ENCODE results near the gene SH2D3A. TPM values are rescaled to one million over a fixed set of nuclear protein-coding genes. Genes with fewer than 3 reads are reported as not detected.

The SH2D3A gene
- total and polyA plus RNA-seq, 2 donors from 2014 or later, result 12.5 to 35.4 TPM

DNA sequence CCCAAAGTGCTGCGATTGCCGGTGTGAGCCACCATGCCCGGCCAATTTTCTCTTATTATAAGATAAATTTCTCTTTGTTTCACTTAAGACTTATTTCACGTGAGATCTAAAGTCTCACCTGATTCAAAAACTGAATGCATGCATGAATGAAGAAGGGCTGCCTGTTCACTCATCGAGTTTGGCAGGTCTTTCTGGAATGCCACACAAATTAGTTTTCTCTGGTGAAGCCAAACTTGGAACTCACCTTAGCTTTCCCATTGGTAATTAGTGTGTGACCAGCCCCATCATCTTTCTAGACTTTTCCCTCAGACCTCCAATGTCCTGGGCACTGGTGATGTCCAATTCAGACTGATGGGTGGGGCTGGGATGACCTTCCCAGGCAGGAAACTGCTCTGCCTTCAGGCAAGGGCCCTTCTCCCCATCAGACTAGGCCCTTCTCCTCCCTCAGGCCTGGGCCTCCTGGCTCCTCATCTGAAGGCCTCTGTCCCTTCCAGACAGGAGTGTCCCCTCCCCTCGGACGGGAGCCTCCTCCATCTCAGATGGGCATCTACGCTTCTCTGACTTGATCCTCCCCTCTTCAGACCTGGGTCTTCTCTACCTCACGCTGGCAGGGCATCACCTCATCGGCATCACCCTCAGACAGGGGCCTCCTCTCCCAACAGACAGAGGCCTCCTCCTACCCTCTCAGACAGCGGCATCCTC is 61.2 kb downstream of the SH2D3A start:
- peak in 2 of 5 donors; percentile 32 to 41 for DNase-seq
- no peak overlapping the region for H3K27ac ChIP-seq (ENCODE audit: low read depth in 2 of 2, low read length in 2 of 2)
- no peak for FAIRE-seq
- H3K9ac ChIP-seq (ENCODE audit: low read length in 3 of 3), result no peak overlapping the region
- TF ChIP-seq, protein P1, sequence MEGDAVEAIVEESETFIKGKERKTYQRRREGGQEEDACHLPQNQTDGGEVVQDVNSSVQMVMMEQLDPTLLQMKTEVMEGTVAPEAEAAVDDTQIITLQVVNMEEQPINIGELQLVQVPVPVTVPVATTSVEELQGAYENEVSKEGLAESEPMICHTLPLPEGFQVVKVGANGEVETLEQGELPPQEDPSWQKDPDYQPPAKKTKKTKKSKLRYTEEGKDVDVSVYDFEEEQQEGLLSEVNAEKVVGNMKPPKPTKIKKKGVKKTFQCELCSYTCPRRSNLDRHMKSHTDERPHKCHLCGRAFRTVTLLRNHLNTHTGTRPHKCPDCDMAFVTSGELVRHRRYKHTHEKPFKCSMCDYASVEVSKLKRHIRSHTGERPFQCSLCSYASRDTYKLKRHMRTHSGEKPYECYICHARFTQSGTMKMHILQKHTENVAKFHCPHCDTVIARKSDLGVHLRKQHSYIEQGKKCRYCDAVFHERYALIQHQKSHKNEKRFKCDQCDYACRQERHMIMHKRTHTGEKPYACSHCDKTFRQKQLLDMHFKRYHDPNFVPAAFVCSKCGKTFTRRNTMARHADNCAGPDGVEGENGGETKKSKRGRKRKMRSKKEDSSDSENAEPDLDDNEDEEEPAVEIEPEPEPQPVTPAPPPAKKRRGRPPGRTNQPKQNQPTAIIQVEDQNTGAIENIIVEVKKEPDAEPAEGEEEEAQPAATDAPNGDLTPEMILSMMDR (IDR thresholded peaks at IDR 0.05; ENCODE audit: borderline replicate concordance, extremely low read depth, insufficient read depth), result no peak
- no peaks in the 10 kb centered on the region for H3K9me3 ChIP-seq (ENCODE audit: control insufficient read depth in 2 of 3, insufficient read depth in 1 of 3, low read length in 3 of 3)
- peaks cover 11% of the 10 kb centered on the region for H3K27me3 ChIP-seq (ENCODE audit: control insufficient read depth, insufficient read depth, low read length)
- intact Hi-C loops (cut with DNase I), result no loop called here
- H3K36me3 ChIP-seq (ENCODE audit: control insufficient read depth in 2 of 3, insufficient read depth in 3 of 3, low read length in 3 of 3), result no peaks in the 10 kb centered on the region
- H3K4me1 ChIP-seq (ENCODE audit: control insufficient read depth in 2 of 3, insufficient read depth in 2 of 3, low read depth in 1 of 3, low read length in 3 of 3), result no peaks in the 10 kb centered on the region
- no peak overlapping the region for H3K4me3 ChIP-seq (ENCODE audit: low read length in 3 of 3)

Small RNA genes lying within 50 kb of the gene (microRNA-seq; reads per million reads assigned to microRNA genes)
- gene MIR6791, result not detected

Other genes starting within 250 kb of the SH2D3A start
- 1.1 TPM for gene TNFSF9, start 236.4 kb downstream of the SH2D3A start, total RNA-seq
- gene TNFSF9, start 236.4 kb downstream of the SH2D3A start, polyA plus RNA-seq (ENCODE audit: insufficient read depth, low read depth, low replicate concordance), result 0.62 TPM
- 0.76 TPM for gene CD70, start 176.3 kb downstream of the SH2D3A start, total RNA-seq
- not detected for gene CD70, start 176.3 kb downstream of the SH2D3A start, polyA plus RNA-seq (ENCODE audit: insufficient read depth, low read depth, low replicate concordance)
- gene TNFSF14, start 97.3 kb downstream of the SH2D3A start, total RNA-seq, result 2.5 TPM
- gene TNFSF14, start 97.3 kb downstream of the SH2D3A start, polyA plus RNA-seq (ENCODE audit: insufficient read depth, low read depth, low replicate concordance), result not detected
- 3,831 TPM for gene C3, start 46.8 kb downstream of the SH2D3A start, total RNA-seq
- gene C3, start 46.8 kb downstream of the SH2D3A start, polyA plus RNA-seq (ENCODE audit: insufficient read depth, low read depth, low replicate concordance), result 452 TPM
- gene GPR108, start 29.9 kb downstream of the SH2D3A start, total RNA-seq, result 113 TPM
- 144 TPM for gene GPR108, start 29.9 kb downstream of the SH2D3A start, polyA plus RNA-seq (ENCODE audit: insufficient read depth, low read depth, low replicate concordance)
- 92.9 TPM for gene TRIP10, start 27.8 kb downstream of the SH2D3A start, total RNA-seq
- gene TRIP10, start 27.8 kb downstream of the SH2D3A start, polyA plus RNA-seq (ENCODE audit: insufficient read depth, low read depth, low replicate concordance), result 57.5 TPM
- gene VAV1, start 5.3 kb upstream of the SH2D3A start, total RNA-seq, result 15.5 TPM
- gene VAV1, start 5.3 kb upstream of the SH2D3A start, polyA plus RNA-seq (ENCODE audit: insufficient read depth, low read depth, low replicate concordance), result 0.90 TPM
- 1.3 TPM for gene ADGRE1, start 120.1 kb upstream of the SH2D3A start, total RNA-seq
- gene ADGRE1, start 120.1 kb upstream of the SH2D3A start, polyA plus RNA-seq (ENCODE audit: insufficient read depth, low read depth, low replicate concordance), result 0.19 TPM